SK-N-SH (cell line): ENCODE results near the gene PRELID1.

ENCODE experiments used
- CTCF ChIP-seq: fragments of 200-600 bp; sonication (generic); IDR thresholded peaks from 2 replicates; pipeline ENCODE4 v1.6.1; 2017; ENCODE audit warnings: antibody characterized with exemption, mild to moderate bottlenecking, moderate library complexity
- EZH2phosphoT487 ChIP-seq: fragments of 200-600 bp; sonication (generic); IDR thresholded peaks from 2 replicates; pipeline ENCODE4 v1.6.1; 2017; ENCODE audit warnings: low read depth, mixed run types, mild to moderate bottlenecking, antibody characterized with exemption, moderate library complexity, borderline replicate concordance
- MXI1 ChIP-seq: IDR thresholded peaks from 2 replicates; pipeline ENCODE4 v1.6.1; 2012; ENCODE audit warnings: mild to moderate bottlenecking, low read depth, low read length, improper control_type of control experiment
- POLR2AphosphoS5 ChIP-seq: IDR thresholded peaks from 2 replicates; pipeline ENCODE4 v1.6.1; 2012; ENCODE audit warnings: low read depth, low read length
- TEAD4 ChIP-seq: IDR thresholded peaks from 2 replicates; pipeline ENCODE4 v1.4.0; 2012; ENCODE audit warnings: mild to moderate bottlenecking, borderline replicate concordance; ENCODE audit not compliant: insufficient read depth
- ZBTB33 ChIP-seq: IDR thresholded peaks from 2 replicates; pipeline ENCODE4 v1.4.0; 2012; ENCODE audit warnings: low read depth, borderline replicate concordance
- TF ChIP-seq, protein P1 (sequence below): fragments of 150-350 bp; IDR thresholded peaks from 2 replicates; pipeline ENCODE4 v1.6.1; 2016; ENCODE audit warnings: mild to moderate bottlenecking, low read depth, low read length

GRCh38 chr5:177294632-177295031, 9.0 kb upstream of the PRELID1 start:
- TF ChIP-seq CTCF, result no peak
- TF ChIP-seq POLR2AphosphoS5, result no peak
- no peak for TF ChIP-seq TEAD4
- no peak for TF ChIP-seq EZH2phosphoT487
- no peak for TF ChIP-seq MXI1
- TF ChIP-seq, protein P1, sequence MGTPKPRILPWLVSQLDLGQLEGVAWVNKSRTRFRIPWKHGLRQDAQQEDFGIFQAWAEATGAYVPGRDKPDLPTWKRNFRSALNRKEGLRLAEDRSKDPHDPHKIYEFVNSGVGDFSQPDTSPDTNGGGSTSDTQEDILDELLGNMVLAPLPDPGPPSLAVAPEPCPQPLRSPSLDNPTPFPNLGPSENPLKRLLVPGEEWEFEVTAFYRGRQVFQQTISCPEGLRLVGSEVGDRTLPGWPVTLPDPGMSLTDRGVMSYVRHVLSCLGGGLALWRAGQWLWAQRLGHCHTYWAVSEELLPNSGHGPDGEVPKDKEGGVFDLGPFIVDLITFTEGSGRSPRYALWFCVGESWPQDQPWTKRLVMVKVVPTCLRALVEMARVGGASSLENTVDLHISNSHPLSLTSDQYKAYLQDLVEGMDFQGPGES, result no peak
- TF ChIP-seq ZBTB33, result no peak
